Stomach (tissue), 9 donors: ENCODE measurements around the gene TRIP6. TPM values are rescaled to one million over a fixed set of nuclear protein-coding genes. Genes with fewer than 3 reads are reported as not detected.

Experiments used
- DNase-seq, 2 donors: peaks; one replicate each; pipeline versions ENCODE4 v3.0.0 to v3.0.0-alpha.2; 2013 to 2019
- H3K27ac ChIP-seq, 5 donors: fragments of 200-600 bp in 4 of 5; sonication (generic) in 4 of 5; one replicate each; pipeline ENCODE4 v1.5.1; 2013 to 2019; ENCODE audit warnings: mild to moderate bottlenecking in 1 of 5, moderate library complexity in 1 of 5
- H3K27me3 ChIP-seq, 3 donors: fragments of 200-600 bp; sonication (generic); one replicate each; pipeline ENCODE4 v1.5.1; 2017 to 2019; ENCODE audit warnings: mixed run types in 1 of 3
- H3K36me3 ChIP-seq, 4 donors: fragments of 200-600 bp; sonication (generic); 1 replicate in 3 of 4; 2 replicates in 1 of 4; pipeline ENCODE4 v1.5.1; 2016 to 2019
- H3K4me1 ChIP-seq, 4 donors: fragments of 200-600 bp; sonication (generic); one replicate each; pipeline ENCODE4 v1.5.1; 2016 to 2019
- H3K4me3 ChIP-seq, 4 donors: fragments of 200-600 bp; sonication (generic) in 3 of 4; one replicate each; pipeline ENCODE4 v1.5.1; 2016 to 2019; ENCODE audit warnings: mild to moderate bottlenecking in 1 of 4
- H3K9me3 ChIP-seq, 4 donors: fragments of 200-600 bp; sonication (generic); one replicate each; pipeline ENCODE4 v1.5.1; 2016 to 2019
- CTCF ChIP-seq, 7 experiments: fragments of 450-650 bp in 4 of 7; fragments of 200-600 bp in 3 of 7; sonication (generic) in 3 of 7; IDR thresholded peaks; one replicate each; pipeline ENCODE4 v1.5.1; 2016 to 2019; ENCODE audit warnings: antibody characterized with exemption in 7 of 7, control low read depth in 2 of 7, mild to moderate bottlenecking in 1 of 7
- EP300 ChIP-seq: sonication (generic); formaldehyde crosslinking; IDR thresholded peaks from one replicate; pipeline ENCODE4 v1.6.1; 2017; ENCODE audit warnings: antibody characterized with exemption
- POLR2A ChIP-seq, 4 donors: fragments of 450-650 bp; IDR thresholded peaks; one replicate each; pipeline ENCODE4 v1.6.1; 2016; ENCODE audit warnings: antibody characterized with exemption in 4 of 4, control low read depth in 2 of 4, mild to moderate bottlenecking in 1 of 4, moderate library complexity in 1 of 4
- POLR2AphosphoS5 ChIP-seq, 3 donors: sonication (generic); formaldehyde crosslinking; IDR thresholded peaks; one replicate each; pipeline ENCODE4 v1.6.1; 2016; ENCODE audit warnings: antibody characterized with exemption in 3 of 3
- WGBS, 5 donors: extraction: QIAGEN DNeasy Blood & Tissue Kit in 3 of 5; methylation state at CpG; one replicate each; pipeline versions ENCODE4 v1.1.5 to v1.1.7; 2013 to 2018; 5-methylcytosine and 5-hydroxymethylcytosine counted together
- intact Hi-C: fragments of 100-400 bp; cut with DNase I; formaldehyde crosslinking; loops from one replicate; pipeline ENCODE4 v1.15.1; 2023; ENCODE audit warnings: low total_unique reads
- polyA plus RNA-seq, 3 donors: library from polyadenylated mRNA; stranded (reverse); fragments of 200-250 nt; gene quantifications; one replicate each; pipeline ENCODE4 v1.2.3, GENCODE V29; 2013
- total RNA-seq, 5 donors: library from RNA; depleted of rRNA; stranded (reverse); fragments of >200 nt; gene quantifications; one replicate each; pipeline versions ENCODE4 v1.1.0 to v1.2.3, GENCODE V29; 2014 to 2016
- donor health status: healthy with polysubstance abuse.
- donor health status: Bipolar disorder and iron deficiency.
- donor health status: healthy.

Gene TRIP6
- total and polyA plus RNA-seq, 8 donors, result 4.7 to 50.0 (median 25.0) TPM

GRCh38 chr7:100824499-100825214, 42.5 kb upstream of the TRIP6 start:
- Histone ChIP-seq H3K9me3 (no peaks in the 10 kb centered on the region), H3K4me1 (peaks cover 21 to 57% (median 49%) of the 10 kb centered on the region in 4 donors), H3K27ac (peak overlapping the region in 3 of 5 donors; percentile 72 to 88 (median 87)), H3K4me3 (peak overlapping the region; percentile 69 to 81 (median 74)), H3K27me3 (peaks cover 0 to 53% (median 6%) of the 10 kb centered on the region in 3 donors), H3K36me3 (peaks cover 36 to 48% (median 45%) of the 10 kb centered on the region in 4 donors)
- WGBS, 5 donors, result 29 to 56% (median 37%) methylated on average over 16 to 18 of the region's 18 CpGs
- intact Hi-C loops, result no loop called here
- TF ChIP-seq CTCF (IDR thresholded peaks at IDR 0.05), result no peak
- TF ChIP-seq POLR2A (IDR thresholded peaks at IDR 0.05), result no peak
- TF ChIP-seq POLR2AphosphoS5 (IDR thresholded peaks at IDR 0.05), result no peak
- no peak for TF ChIP-seq EP300
- no peak for DNase-seq

DNA sequence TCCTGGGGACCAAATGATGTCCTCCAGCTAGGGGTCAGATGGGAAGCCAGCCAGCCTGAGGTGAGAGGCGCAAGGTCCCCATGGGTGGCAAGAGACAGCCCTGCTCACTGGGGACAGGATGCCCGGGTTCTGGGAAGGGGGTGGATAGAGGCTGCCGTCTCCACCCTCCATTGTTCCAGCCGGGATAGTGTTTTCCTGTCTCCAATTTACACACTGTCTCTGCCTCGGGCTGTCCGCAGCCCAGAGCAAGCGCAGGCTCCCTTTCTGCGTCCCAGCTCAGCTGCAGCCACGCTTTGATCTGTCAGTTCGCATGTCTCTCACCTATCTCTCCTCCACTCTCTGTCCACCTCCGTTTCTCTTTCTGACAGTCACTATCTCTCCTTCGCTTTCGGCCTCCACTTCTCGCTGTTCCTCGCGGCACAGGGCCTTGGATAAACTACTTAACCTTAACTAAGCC, 41.9 kb upstream of the TRIP6 start:
- TF ChIP-seq POLR2AphosphoS5 (IDR thresholded peaks at IDR 0.05) (peak in 1 of 3 donors; percentile 16), EP300 (no peak)
- intact Hi-C loops, result no loop called here
- Histone ChIP-seq H3K9me3 (no peaks in the 10 kb centered on the region), H3K36me3 (peaks cover 30 to 42% (median 39%) of the 10 kb centered on the region in 4 donors), H3K4me3 (peak overlapping the region; percentile 69 to 81 (median 74)), H3K27ac (peak overlapping the region in 4 of 5 donors; percentile 72 to 88 (median 84)), H3K4me1 (peaks cover 21 to 59% (median 52%) of the 10 kb centered on the region in 4 donors), H3K27me3 (peaks cover 0 to 53% (median 6%) of the 10 kb centered on the region in 3 donors)
- WGBS, 5 donors, result 12 to 39% (median 21%) methylated on average over 16 of the region's 16 CpGs
- peak in 1 of 2 donors; percentile 47 for DNase-seq

DNA sequence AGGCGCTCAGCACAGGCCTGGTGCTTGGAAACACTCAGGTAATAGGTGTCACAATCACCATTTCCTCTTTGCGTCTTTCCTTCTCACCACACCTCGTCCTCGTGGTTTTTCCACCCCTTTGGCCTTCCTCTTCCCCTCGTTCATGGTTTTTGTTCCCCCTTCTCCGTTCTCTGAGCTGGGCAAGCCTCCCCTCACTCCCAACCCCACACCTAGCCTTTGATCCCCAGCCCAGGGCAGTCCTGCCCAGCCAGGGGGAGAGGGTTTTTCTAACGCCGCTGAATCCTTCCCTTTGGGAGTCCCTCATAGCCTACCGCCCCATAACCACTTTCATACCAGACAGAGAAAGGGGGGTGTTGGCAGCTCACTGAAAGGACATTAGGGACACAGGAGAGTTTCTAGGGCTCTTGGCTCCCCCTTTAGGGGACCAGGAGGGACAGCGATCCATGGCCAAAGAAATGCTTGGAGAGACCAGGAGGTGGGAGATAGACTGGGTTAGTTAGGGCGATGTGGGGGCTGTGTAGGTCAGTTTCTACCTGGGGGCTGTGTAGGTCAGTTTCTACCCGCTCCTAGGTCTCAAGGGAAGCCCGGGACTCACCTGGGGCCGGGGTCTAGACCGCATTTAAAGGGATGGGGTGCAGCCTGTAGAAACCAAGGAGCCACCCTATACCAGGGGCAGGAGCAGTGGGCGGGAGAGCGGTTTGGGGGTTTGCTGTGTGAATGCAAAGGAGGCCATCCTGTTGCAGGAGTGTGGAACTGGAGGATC, 41.3 kb upstream of the TRIP6 start:
- Histone ChIP-seq H3K27ac (peak overlapping the region in 4 of 5 donors; percentile 72 to 88 (median 84)), H3K27me3 (peaks cover 0 to 53% (median 6%) of the 10 kb centered on the region in 3 donors), H3K4me3 (peak overlapping the region; percentile 69 to 81 (median 74)), H3K36me3 (peaks cover 23 to 35% (median 33%) of the 10 kb centered on the region in 4 donors), H3K9me3 (no peaks in the 10 kb centered on the region), H3K4me1 (peaks cover 24 to 60% (median 54%) of the 10 kb centered on the region in 4 donors)
- 8 to 15% (median 9%) methylated on average over 17 of the region's 17 CpGs for WGBS, 5 donors
- TF ChIP-seq POLR2A (IDR thresholded peaks at IDR 0.05) (no peak), CTCF (IDR thresholded peaks at IDR 0.05) (no peak), POLR2AphosphoS5 (IDR thresholded peaks at IDR 0.05) (no peak), EP300 (no peak)
- peak in 1 of 2 donors; percentile 77 for DNase-seq
- intact Hi-C loops, result no loop called here

DNA sequence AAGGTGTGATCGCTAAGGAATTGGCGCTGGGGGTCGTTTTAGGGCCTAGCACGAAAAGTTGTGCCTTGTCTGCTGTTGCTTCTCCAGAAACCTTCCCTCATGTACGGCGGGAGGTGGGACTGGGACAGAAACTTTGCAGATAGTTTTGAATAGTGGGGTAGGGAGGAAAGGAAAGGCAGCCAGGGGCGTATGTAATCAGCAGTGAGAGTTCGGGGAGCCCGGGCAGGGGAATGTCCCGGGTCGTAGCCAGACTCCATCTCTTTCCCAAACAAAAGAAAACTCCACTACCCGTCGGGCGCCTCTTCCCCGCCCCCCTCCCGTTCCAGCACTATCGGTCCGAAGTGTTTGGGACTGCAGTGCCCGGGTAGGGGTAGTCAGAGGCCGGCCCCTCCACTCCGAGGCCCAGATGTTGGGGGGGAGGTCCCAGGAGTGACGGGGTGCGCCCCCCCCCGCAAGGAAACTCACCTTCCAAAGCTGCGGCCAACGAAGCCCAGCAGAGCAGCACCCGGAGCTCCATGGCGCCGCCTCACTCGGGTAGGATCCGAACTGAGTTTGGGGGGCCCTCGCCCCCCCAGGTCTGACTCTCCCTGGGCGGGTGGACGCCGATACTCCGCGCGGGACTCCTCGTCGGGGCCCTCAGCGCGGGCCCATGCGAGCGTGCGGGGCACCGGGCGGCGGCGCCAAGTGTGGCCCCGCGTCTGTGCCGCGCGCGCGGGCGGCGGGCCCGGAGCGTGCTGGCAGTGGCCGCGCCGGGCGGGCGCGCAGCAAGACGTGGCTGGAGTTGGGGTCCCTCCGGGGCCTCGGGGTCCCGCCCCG, 40.5 kb upstream of the TRIP6 start:
- TF ChIP-seq CTCF (IDR thresholded peaks at IDR 0.05), result no peak
- no peak for TF ChIP-seq POLR2AphosphoS5 (IDR thresholded peaks at IDR 0.05)
- no peak for TF ChIP-seq EP300
- Histone ChIP-seq H3K9me3 (no peaks in the 10 kb centered on the region), H3K36me3 (peaks cover 22 to 27% (median 25%) of the 10 kb centered on the region in 4 donors), H3K4me1 (peaks cover 29 to 67% (median 56%) of the 10 kb centered on the region in 4 donors), H3K27ac (peak overlapping the region; percentile 67 to 88 (median 82)), H3K4me3 (peak overlapping the region; percentile 69 to 81 (median 74)), H3K27me3 (peaks cover 0 to 53% (median 6%) of the 10 kb centered on the region in 3 donors)
- WGBS, 5 donors, result 1 to 4% (median 2%) methylated on average over 20 to 71 of the region's 71 CpGs
- intact Hi-C loops, result no loop called here
- DNase-seq, result peak in 1 of 2 donors; percentile 62
